IMR-90 (cell line): ENCODE data around the gene MSMO1.

Source experiments
- CHD1 ChIP-seq: IDR thresholded peaks from 2 replicates; pipeline ENCODE4 v1.6.1; 2012; ENCODE audit warnings: low read depth, low read length, improper control_type of control experiment
- CTCF ChIP-seq: conservative IDR thresholded peaks from 2 replicates; pipeline ENCODE4 v1.5.1; 2012; ENCODE audit warnings: mild to moderate bottlenecking, low read depth, low read length, improper control_type of control experiment
- ELK1 ChIP-seq: fragments of 150-350 bp; IDR thresholded peaks from 2 replicates; pipeline ENCODE4 v1.6.1; 2016; ENCODE audit warnings: low read depth, mild to moderate bottlenecking, low read length, moderate library complexity, borderline replicate concordance
- MAFK ChIP-seq: IDR thresholded peaks from 2 replicates; pipeline ENCODE4 v1.6.1; 2012; ENCODE audit warnings: low read depth, low read length, improper control_type of control experiment
- MXI1 ChIP-seq: IDR thresholded peaks from 2 replicates; pipeline ENCODE4 v1.6.1; 2012; ENCODE audit warnings: low read depth, mild to moderate bottlenecking, low read length, moderate library complexity, borderline replicate concordance
- POLR2A ChIP-seq: IDR thresholded peaks from 2 replicates; pipeline ENCODE4 v1.6.1; 2012; ENCODE audit warnings: mild to moderate bottlenecking, low read depth, low read length
- RAD21 ChIP-seq: IDR thresholded peaks from 2 replicates; pipeline ENCODE4 v1.6.1; 2012; ENCODE audit warnings: low read length, improper control_type of control experiment
- RFX5 ChIP-seq: IDR thresholded peaks from 2 replicates; pipeline ENCODE4 v1.8.0; 2012; ENCODE audit warnings: low read depth, mild to moderate bottlenecking, low read length, moderate library complexity
- USF2 ChIP-seq: fragments of 150-350 bp; IDR thresholded peaks from 2 replicates; pipeline ENCODE4 v1.6.1; 2017; ENCODE audit warnings: mild to moderate bottlenecking, antibody characterized with exemption, low read length, low read depth

GRCh38 chr4:165288639-165289422 lies 38.6 kb upstream of the MSMO1 start:
- TF ChIP-seq ELK1 = no peak
- TF ChIP-seq USF2 = no peak
- no peak for TF ChIP-seq MAFK
- no peak for TF ChIP-seq CTCF
- no peak for TF ChIP-seq MXI1
- no peak for TF ChIP-seq POLR2A
- no peak for TF ChIP-seq RFX5
- TF ChIP-seq RAD21 = no peak
- TF ChIP-seq CHD1 = no peak
